Thyroid gland (tissue), 4 donors: Measurements from ENCODE around the gene ZNF804A.

Experiments used
- CTCF ChIP-seq, 6 experiments: fragments of 200-600 bp in 3 of 6; fragments of 450-650 bp in 3 of 6; sonication (generic) in 3 of 6; IDR thresholded peaks; one replicate each; pipeline ENCODE4 v1.5.1; 2016 to 2019; ENCODE audit warnings: antibody characterized with exemption in 6 of 6, mild to moderate bottlenecking in 2 of 6, inconsistent platforms in 1 of 6, moderate library complexity in 1 of 6
- POLR2A ChIP-seq, 2 donors: fragments of 450-650 bp; IDR thresholded peaks; one replicate each; pipeline ENCODE4 v1.6.1; 2017; ENCODE audit warnings: antibody characterized with exemption in 2 of 2, mild to moderate bottlenecking in 2 of 2, moderate library complexity in 1 of 2

GRCh38 chr2:184729581-184729980, 131.3 kb downstream of the ZNF804A start:
- TF ChIP-seq CTCF (IDR thresholded peaks at IDR 0.05) (no peak), POLR2A (IDR thresholded peaks at IDR 0.05) (no peak)
